HepG2 (cell line): Measurements from ENCODE around the gene NEDD1. TPM values are rescaled to one million over a fixed set of nuclear protein-coding genes. Genes with fewer than 3 reads are reported as not detected.
A peak's percentile ranks its signal among the peaks of the same experiment; 100 is the strongest.

Experiments
- ATF3 ChIP-seq: sonication (generic); formaldehyde crosslinking; IDR thresholded peaks from 2 replicates; pipeline ENCODE4 v1.4.0; 2020; ENCODE audit warnings: missing genetic modification reagents
- BCLAF1 ChIP-seq: fragments of 450-650 bp; IDR thresholded peaks from 2 replicates; pipeline ENCODE4 v1.6.1; 2017; ENCODE audit warnings: mild to moderate bottlenecking
- DDIT3 ChIP-seq: sonication (generic); formaldehyde crosslinking; IDR thresholded peaks from 2 replicates; pipeline ENCODE4 v1.4.0; 2020; ENCODE audit warnings: mild to moderate bottlenecking, missing genetic modification reagents
- DRAP1 ChIP-seq: IDR thresholded peaks from 2 replicates; pipeline ENCODE4 v1.6.1; 2016; ENCODE audit warnings: missing genetic modification reagents, missing compliant biosample characterization
- EEA1 ChIP-seq: sonication (generic); formaldehyde crosslinking; IDR thresholded peaks from 2 replicates; pipeline ENCODE4 v1.5.1; 2020; ENCODE audit warnings: mild to moderate bottlenecking, missing genetic modification reagents, borderline replicate concordance
- HOXD1 ChIP-seq: sonication (generic); formaldehyde crosslinking; IDR thresholded peaks from 2 replicates; pipeline ENCODE4 v1.5.0; 2020; ENCODE audit warnings: missing genetic modification reagents
- KAT8 ChIP-seq: IDR thresholded peaks from 2 replicates; pipeline ENCODE4 v1.6.1; 2016; ENCODE audit warnings: missing genetic modification reagents, missing compliant biosample characterization
- KDM4B ChIP-seq: sonication (generic); formaldehyde crosslinking; IDR thresholded peaks from 2 replicates; pipeline ENCODE4 v1.4.0; 2020; ENCODE audit warnings: missing genetic modification reagents
- MAFG ChIP-seq: sonication (generic); formaldehyde crosslinking; IDR thresholded peaks from 2 replicates; pipeline ENCODE4 v1.5.1; 2020; ENCODE audit warnings: mild to moderate bottlenecking, missing genetic modification reagents
- NBN ChIP-seq: fragments of 450-650 bp; conservative IDR thresholded peaks from 2 replicates; pipeline ENCODE4 v1.6.1; 2017
- NPAS2 ChIP-seq: sonication (generic); formaldehyde crosslinking; IDR thresholded peaks from 2 replicates; pipeline ENCODE4 v1.8.0; 2022; ENCODE audit warnings: mild to moderate bottlenecking, missing genetic modification reagents, borderline replicate concordance
- PHB2 ChIP-seq: fragments of 450-650 bp; IDR thresholded peaks from 2 replicates; pipeline ENCODE4 v1.6.1; 2018; ENCODE audit not compliant: partially characterized antibody
- ZBTB33 ChIP-seq: sonication (generic); formaldehyde crosslinking; IDR thresholded peaks from 2 replicates; pipeline ENCODE4 v1.4.0; 2020; ENCODE audit warnings: missing genetic modification reagents
- ZFP82 ChIP-seq: sonication (generic); formaldehyde crosslinking; IDR thresholded peaks from 2 replicates; pipeline ENCODE4 v1.5.1; 2020; ENCODE audit warnings: mild to moderate bottlenecking, missing genetic modification reagents, borderline replicate concordance
- ZNF180 ChIP-seq: sonication (generic); formaldehyde crosslinking; IDR thresholded peaks from 2 replicates; pipeline ENCODE4 v1.4.0; 2020; ENCODE audit warnings: low read depth, missing genetic modification reagents, borderline replicate concordance
- ZNF496 ChIP-seq: sonication (generic); formaldehyde crosslinking; IDR thresholded peaks from 2 replicates; pipeline ENCODE4 v1.8.1; 2023; ENCODE audit warnings: mild to moderate bottlenecking, moderate library complexity, missing genetic modification reagents; ENCODE audit not compliant: insufficient replicate concordance
- ZNF691 ChIP-seq: sonication (generic); formaldehyde crosslinking; IDR thresholded peaks from 2 replicates; pipeline ENCODE4 v1.4.0; 2020; ENCODE audit warnings: missing genetic modification reagents, low read depth, mild to moderate bottlenecking, borderline replicate concordance
- polyA plus RNA-seq, 8 experiments: library from polyadenylated mRNA; depleted of rRNA in 3 of 8; stranded (reverse) in 7 of 8; unstranded in 1 of 8; fragments of >200 nt; fragmentation: Illumina TruSeq in 4 of 8; extraction: Trizol in 4 of 8; gene quantifications; 2 replicates each; pipeline versions ENCODE4 v1.2.1 to v1.2.3, GENCODE V29; 2011 to 2016; ENCODE audit warnings: low read depth in 4 of 8, missing spikeins in 1 of 8, mixed read lengths in 1 of 8; ENCODE audit not compliant: insufficient read depth in 1 of 8
- total RNA-seq, 5 experiments: library from RNA; depleted of rRNA; stranded (reverse); fragments of >200 nt; fragmentation: Illumina TruSeq; extraction: Trizol; gene quantifications; 2 replicates each; pipeline ENCODE4 v1.2.3, GENCODE V29; 2016; ENCODE audit warnings: low read depth in 1 of 5
- TF ChIP-seq, protein P1 (sequence below): fragments of 450-650 bp; IDR thresholded peaks from 2 replicates; pipeline ENCODE4 v1.6.1; 2017
- TF ChIP-seq, protein P2 (sequence below): sonication (generic); formaldehyde crosslinking; IDR thresholded peaks from 2 replicates; pipeline ENCODE4 v1.9.0; 2021; ENCODE audit warnings: missing genetic modification reagents, mild to moderate bottlenecking, borderline replicate concordance

Gene NEDD1
- total and polyA plus RNA-seq, 2 of the 13 experiments (the other 11 are each of a cell fraction or from before 2014, with no cell fraction given) = 11.2 to 21.5 TPM

DNA sequence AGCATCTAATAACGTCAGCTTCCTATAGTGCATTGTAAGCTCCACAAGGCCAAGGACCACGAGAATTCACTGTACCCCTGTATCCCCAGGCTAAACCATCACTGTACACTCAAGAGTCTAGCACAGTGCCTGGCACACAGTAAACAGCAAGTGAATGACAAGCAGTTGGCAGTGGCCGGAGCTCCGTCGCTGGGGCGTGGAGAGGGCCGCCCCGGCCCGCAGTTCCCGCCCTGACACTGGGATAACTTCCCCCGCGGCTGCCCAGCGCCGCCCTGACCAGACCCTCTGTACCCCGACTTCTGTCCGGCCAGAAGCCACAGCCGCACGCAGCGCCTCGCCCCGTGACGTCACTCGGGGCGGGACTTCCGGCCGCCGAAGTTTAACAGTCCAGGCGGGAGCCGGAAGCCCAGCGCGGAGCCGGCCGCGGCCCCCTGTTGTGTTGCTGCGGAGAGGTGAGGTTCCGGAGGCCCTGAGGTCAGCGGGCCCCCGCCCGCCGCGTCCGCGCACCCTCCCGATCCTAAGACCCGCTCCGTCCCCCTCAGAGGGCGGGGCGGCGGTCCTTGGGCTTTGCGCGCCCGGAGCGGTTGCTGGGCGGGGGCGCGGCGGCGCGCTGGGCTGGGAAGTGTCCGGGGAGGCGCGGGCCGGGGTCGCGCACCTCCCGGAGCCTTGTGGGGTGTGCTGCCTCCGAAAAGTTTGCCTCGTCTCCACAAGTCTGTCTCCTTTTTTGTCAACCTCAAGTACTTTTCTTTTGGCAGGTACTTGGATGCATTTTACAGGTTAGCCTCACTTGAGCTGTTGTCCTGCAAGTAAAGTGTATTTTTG is at the start of gene NEDD1 (continued):
- TF ChIP-seq ZNF496 (CRISPR knock-in tag) = no peak
- TF ChIP-seq ZNF691 = no peak
- TF ChIP-seq KAT8 (CRISPR knock-in tag) = peak; percentile 88
- no peak for TF ChIP-seq ZNF180 (CRISPR knock-in tag)
- TF ChIP-seq NPAS2 (CRISPR knock-in tag) = no peak
- 0 out of 2 replicates have a peak, but pooled peaks have one; percentile 12 for TF ChIP-seq ATF3 (CRISPR knock-in tag)
- TF ChIP-seq, protein P1, sequence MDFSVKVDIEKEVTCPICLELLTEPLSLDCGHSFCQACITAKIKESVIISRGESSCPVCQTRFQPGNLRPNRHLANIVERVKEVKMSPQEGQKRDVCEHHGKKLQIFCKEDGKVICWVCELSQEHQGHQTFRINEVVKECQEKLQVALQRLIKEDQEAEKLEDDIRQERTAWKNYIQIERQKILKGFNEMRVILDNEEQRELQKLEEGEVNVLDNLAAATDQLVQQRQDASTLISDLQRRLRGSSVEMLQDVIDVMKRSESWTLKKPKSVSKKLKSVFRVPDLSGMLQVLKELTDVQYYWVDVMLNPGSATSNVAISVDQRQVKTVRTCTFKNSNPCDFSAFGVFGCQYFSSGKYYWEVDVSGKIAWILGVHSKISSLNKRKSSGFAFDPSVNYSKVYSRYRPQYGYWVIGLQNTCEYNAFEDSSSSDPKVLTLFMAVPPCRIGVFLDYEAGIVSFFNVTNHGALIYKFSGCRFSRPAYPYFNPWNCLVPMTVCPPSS = no peak
- TF ChIP-seq, protein P2, sequence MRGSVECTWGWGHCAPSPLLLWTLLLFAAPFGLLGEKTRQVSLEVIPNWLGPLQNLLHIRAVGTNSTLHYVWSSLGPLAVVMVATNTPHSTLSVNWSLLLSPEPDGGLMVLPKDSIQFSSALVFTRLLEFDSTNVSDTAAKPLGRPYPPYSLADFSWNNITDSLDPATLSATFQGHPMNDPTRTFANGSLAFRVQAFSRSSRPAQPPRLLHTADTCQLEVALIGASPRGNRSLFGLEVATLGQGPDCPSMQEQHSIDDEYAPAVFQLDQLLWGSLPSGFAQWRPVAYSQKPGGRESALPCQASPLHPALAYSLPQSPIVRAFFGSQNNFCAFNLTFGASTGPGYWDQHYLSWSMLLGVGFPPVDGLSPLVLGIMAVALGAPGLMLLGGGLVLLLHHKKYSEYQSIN = no peak
- TF ChIP-seq DRAP1 (CRISPR knock-in tag) = peak; percentile 79
- TF ChIP-seq BCLAF1 = no peak
- TF ChIP-seq PHB2 = no peak
- TF ChIP-seq EEA1 = no peak
- peak; percentile 78; the same call in 1 of the 2 replicates for TF ChIP-seq HOXD1 (CRISPR knock-in tag)
- TF ChIP-seq MAFG (CRISPR knock-in tag) = no peak
- TF ChIP-seq NBN = no peak
- TF ChIP-seq ZBTB33 (CRISPR knock-in tag) = no peak
- no peak for TF ChIP-seq DDIT3 (CRISPR knock-in tag)
- no peak for TF ChIP-seq ZFP82 (CRISPR knock-in tag)
- TF ChIP-seq KDM4B (CRISPR knock-in tag) = peak; percentile 48; the same call in 1 of the 2 replicates
